ENCODE results near the gene DHX29. TPM values are rescaled to one million over a fixed set of nuclear protein-coding genes. Genes with fewer than 3 reads are reported as not detected.
A peak's percentile ranks its signal among the peaks of the same experiment; 100 is the strongest.

Gene DHX29
- total RNA-seq, 2 donors from 2014 or later: 20.8 to 24.6 TPM

DNA sequence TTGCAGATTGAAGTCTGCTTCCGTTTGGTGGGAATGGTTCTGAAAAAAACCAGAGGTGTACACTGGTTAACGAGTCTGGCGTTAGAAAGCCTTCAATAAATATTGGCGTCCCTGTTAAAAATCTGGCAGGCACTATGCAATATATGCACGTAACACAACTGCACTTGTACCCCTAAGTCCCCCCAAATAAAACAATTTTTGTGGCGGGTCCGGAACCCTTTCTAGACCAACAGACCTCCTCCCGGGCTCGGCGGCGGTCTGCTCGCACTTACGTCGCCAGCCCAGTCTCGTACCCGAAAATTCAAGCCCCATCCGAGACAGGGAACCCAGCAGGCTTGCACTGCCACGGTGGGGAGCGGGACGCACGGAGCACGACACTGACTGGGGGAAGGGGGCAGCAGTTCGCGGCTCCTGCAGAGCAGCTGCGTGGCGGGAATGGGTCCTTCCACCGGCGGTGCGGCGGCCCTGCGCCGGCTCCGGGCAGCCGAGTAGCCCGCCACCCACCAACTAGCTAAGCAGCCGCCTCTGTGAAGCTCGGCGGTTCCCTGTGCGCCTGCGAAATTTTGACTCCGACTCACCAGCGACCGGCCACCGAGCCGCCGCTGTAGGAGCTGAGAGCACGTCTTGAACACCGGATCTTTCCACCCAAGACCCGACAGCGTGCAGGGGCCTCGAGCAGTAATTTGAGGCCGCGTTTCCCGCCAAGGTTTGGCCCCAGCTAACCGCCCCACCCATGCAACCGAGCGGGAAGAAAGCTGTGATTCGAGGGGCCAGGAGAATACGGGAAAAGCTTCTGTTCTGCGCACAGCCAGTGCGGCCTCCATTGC, 84.3 kb downstream of the DHX29 start:
- peaks cover 80% of the 10 kb centered on the region for H3K27me3 ChIP-seq
- no peak for DNase-seq
- TF ChIP-seq, protein P1, sequence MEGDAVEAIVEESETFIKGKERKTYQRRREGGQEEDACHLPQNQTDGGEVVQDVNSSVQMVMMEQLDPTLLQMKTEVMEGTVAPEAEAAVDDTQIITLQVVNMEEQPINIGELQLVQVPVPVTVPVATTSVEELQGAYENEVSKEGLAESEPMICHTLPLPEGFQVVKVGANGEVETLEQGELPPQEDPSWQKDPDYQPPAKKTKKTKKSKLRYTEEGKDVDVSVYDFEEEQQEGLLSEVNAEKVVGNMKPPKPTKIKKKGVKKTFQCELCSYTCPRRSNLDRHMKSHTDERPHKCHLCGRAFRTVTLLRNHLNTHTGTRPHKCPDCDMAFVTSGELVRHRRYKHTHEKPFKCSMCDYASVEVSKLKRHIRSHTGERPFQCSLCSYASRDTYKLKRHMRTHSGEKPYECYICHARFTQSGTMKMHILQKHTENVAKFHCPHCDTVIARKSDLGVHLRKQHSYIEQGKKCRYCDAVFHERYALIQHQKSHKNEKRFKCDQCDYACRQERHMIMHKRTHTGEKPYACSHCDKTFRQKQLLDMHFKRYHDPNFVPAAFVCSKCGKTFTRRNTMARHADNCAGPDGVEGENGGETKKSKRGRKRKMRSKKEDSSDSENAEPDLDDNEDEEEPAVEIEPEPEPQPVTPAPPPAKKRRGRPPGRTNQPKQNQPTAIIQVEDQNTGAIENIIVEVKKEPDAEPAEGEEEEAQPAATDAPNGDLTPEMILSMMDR (IDR thresholded peaks at IDR 0.05): no peak
- no peak overlapping the region for H3K9ac ChIP-seq (ENCODE audit: low read depth in 2 of 2, low read length in 2 of 2)
- H3K4me1 ChIP-seq: peaks cover 12% of the 10 kb centered on the region
- no peaks in the 10 kb centered on the region for H3K9me3 ChIP-seq
- no peak overlapping the region for H3K4me3 ChIP-seq
- intact Hi-C loops (cut with DNase I): loop anchor here (5.0 kb wide), 1 partner anchor 36 kb away; no protein-coding TSS in a partner anchor
- H3K27ac ChIP-seq: no peak overlapping the region
- no peaks in the 10 kb centered on the region for H3K36me3 ChIP-seq

DNA sequence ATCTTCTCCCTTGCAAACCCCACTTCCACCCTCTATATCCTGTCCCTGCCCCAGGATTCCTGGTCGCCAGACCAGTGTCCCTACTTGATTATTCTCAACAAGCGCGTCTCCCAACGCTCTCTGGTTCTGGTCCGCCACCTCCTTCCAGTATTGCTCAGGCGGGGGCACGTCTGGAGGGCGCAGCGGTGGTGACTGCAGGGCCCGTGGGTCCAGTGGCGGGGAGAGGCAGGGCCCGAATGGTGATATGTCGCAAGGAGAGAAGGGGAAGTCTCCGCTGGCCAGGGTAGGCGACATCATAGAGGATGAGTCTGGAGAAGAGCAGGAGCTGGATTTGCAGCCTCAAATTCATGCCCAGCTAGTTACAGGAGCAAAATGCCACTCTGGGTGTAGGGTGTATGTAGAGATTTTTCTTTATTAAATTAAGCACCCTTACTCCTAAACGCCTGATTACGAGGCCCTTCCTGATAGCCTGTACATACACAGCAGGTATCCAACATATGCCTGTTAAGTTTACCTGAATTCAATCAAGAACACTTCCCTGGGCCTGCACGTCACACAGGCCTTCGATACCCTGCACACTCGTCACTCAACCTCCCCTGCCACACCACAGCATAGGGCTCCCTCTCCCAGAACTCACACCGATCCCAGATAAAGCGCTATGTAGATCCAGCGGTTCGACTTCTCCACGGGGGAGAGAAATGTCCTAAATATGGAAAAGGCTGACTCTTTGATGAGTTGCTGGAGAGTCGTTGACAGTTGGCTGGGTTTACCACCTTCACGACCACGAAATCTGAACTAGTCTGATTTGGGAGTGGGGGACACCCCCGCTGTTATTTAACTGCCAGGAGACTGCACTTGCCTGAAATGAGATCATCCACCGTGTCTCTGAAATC, 85.2 kb downstream of the DHX29 start:
- H3K9ac ChIP-seq (ENCODE audit: low read depth in 2 of 2, low read length in 2 of 2): no peak overlapping the region
- no peak for DNase-seq
- no peaks in the 10 kb centered on the region for H3K36me3 ChIP-seq
- intact Hi-C loops (cut with DNase I): loop anchor here (5.0 kb wide), 1 partner anchor 35 kb away; no protein-coding TSS in a partner anchor
- peaks cover 12% of the 10 kb centered on the region for H3K4me1 ChIP-seq
- no peak overlapping the region for H3K4me3 ChIP-seq
- H3K27me3 ChIP-seq: peaks cover 73% of the 10 kb centered on the region
- TF ChIP-seq, protein P1 (IDR thresholded peaks at IDR 0.05): no peak
- no peaks in the 10 kb centered on the region for H3K9me3 ChIP-seq
- no peak overlapping the region for H3K27ac ChIP-seq

DNA sequence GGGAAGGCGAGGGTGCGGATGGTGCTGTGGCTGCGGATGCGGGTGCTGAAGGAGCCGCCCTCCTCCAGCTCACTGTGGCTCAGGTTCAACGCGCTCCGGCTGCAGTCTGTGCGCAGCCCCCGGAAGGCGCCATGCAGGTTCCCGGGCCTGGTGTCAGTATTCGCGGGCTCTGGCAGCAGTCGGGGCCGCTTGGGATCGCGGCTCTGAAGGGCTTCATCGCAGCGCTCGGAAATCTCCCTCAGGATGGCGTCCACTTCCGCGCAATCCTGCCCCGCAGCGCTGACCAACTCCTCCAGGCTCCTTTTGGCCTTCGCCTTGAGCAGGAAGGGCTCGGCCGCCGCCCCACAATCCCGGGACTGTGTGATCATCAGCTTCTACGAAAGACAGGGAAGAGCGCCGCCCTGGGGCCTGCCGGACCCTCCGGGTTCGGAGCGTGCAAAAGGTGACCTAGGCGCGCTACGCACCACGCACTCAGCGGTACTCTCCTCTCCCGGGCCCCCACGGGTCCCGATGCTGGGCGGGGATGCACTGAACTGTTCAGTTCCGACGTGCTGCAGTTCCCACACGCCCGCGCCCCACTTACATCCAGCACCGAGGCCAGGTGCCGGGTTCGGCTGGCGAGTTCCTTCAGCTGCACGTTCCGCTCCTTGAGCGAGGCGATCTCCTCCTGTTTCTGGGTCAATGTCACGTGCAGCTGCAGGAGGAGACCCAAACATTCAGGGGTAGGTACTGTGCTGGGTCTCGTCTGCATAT, 86.9 kb downstream of the DHX29 start:
- Histone ChIP-seq H3K36me3 (no peaks in the 10 kb centered on the region), H3K9ac (ENCODE audit: low read depth in 2 of 2, low read length in 2 of 2) (peak overlapping the region; percentile 27 to 70), H3K27me3 (peaks cover 56% of the 10 kb centered on the region), H3K9me3 (no peaks in the 10 kb centered on the region), H3K4me1 (peaks cover 8% of the 10 kb centered on the region), H3K27ac (no peak overlapping the region), H3K4me3 (peak overlapping the region; percentile 36)
- DNase-seq: peak; percentile 65
- TF ChIP-seq, protein P1 (IDR thresholded peaks at IDR 0.05): no peak
- intact Hi-C loops (cut with DNase I): loop anchor here (5.0 kb wide), 1 partner anchor 33 kb away; no protein-coding TSS in a partner anchor

DNA sequence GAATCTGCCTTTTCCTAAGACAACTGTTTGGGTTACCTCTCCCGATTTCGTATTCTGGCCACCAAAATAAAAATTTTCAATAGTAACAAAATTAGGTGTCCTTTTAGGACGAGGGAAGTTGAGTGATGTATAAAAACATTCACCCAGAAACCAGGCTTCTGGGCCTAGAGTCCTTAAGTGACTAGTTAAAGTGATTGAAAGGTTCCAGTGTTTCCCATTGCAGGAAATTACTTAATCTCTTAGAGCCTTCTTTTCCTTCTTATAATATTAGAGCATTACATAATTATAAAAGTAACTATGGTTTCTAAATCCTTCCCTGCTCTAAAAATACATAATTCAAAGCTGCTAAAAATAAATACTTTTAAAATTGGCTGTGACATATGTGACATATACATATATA, 87.7 kb downstream of the DHX29 start:
- intact Hi-C loops (cut with DNase I): loop anchor here (5.0 kb wide), 1 partner anchor 32 kb away; no protein-coding TSS in a partner anchor
- peaks cover 48% of the 10 kb centered on the region for H3K27me3 ChIP-seq
- no peaks in the 10 kb centered on the region for H3K36me3 ChIP-seq
- peak overlapping the region in 1 of 2 donors; percentile 70 for H3K9ac ChIP-seq (ENCODE audit: low read depth in 2 of 2, low read length in 2 of 2)
- TF ChIP-seq, protein P1 (IDR thresholded peaks at IDR 0.05): no peak
- H3K9me3 ChIP-seq: no peaks in the 10 kb centered on the region
- no peak for DNase-seq
- no peak overlapping the region for H3K4me3 ChIP-seq
- H3K4me1 ChIP-seq: peaks cover 8% of the 10 kb centered on the region
- H3K27ac ChIP-seq: no peak overlapping the region

DNA sequence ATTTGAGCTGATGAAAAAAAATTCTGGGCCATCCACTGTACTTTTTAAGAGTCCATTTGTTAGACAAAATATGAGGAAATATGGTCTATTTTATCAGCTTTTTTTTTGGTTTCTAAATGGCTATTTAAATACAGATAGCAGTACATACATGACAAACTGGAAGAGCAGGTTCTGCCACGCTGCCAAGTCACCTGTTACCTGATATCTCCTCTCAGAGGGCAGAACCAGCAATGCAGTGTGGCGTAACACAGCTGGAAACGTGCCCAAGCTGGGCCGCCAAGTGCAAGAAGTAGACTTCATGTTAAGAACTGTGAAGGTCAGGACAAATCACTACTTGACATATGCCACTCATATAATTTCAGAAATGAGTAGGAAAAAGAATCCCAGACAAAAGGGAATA, 88.5 kb downstream of the DHX29 start:
- no peak overlapping the region for H3K4me3 ChIP-seq
- intact Hi-C loops (cut with DNase I): no loop called here
- TF ChIP-seq, protein P1 (IDR thresholded peaks at IDR 0.05): no peak
- H3K9me3 ChIP-seq: no peaks in the 10 kb centered on the region
- DNase-seq: peak; percentile 90
- no peaks in the 10 kb centered on the region for H3K36me3 ChIP-seq
- H3K4me1 ChIP-seq: peaks cover 8% of the 10 kb centered on the region
- peaks cover 40% of the 10 kb centered on the region for H3K27me3 ChIP-seq
- no peak overlapping the region for H3K27ac ChIP-seq
- no peak overlapping the region for H3K9ac ChIP-seq (ENCODE audit: low read depth in 2 of 2, low read length in 2 of 2)
